ENCODE data around the gene CBARP. TPM values are rescaled to one million over a fixed set of nuclear protein-coding genes. Genes with fewer than 3 reads are reported as not detected.

The CBARP gene
- total and polyA plus RNA-seq, 8 donors: 0.55 to 2.5 (median 1.3) TPM

- peak overlapping the region; percentile 11 to 68 for H3K4me3 ChIP-seq
- H3K27ac ChIP-seq: peak overlapping the region; percentile 93 to 99
- peaks cover 7 to 38% of the 10 kb centered on the region in 2 donors for H3K36me3 ChIP-seq
- TF ChIP-seq, protein P1, sequence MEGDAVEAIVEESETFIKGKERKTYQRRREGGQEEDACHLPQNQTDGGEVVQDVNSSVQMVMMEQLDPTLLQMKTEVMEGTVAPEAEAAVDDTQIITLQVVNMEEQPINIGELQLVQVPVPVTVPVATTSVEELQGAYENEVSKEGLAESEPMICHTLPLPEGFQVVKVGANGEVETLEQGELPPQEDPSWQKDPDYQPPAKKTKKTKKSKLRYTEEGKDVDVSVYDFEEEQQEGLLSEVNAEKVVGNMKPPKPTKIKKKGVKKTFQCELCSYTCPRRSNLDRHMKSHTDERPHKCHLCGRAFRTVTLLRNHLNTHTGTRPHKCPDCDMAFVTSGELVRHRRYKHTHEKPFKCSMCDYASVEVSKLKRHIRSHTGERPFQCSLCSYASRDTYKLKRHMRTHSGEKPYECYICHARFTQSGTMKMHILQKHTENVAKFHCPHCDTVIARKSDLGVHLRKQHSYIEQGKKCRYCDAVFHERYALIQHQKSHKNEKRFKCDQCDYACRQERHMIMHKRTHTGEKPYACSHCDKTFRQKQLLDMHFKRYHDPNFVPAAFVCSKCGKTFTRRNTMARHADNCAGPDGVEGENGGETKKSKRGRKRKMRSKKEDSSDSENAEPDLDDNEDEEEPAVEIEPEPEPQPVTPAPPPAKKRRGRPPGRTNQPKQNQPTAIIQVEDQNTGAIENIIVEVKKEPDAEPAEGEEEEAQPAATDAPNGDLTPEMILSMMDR (IDR thresholded peaks at IDR 0.05): no peak
- H3K9me3 ChIP-seq: no peaks in the 10 kb centered on the region
- DNase-seq: peak in 2 of 4 donors; percentile 64 to 91
- H3K27me3 ChIP-seq: no peaks in the 10 kb centered on the region
- peaks cover 50 to 97% of the 10 kb centered on the region in 2 donors for H3K4me1 ChIP-seq
- intact Hi-C loops (cut with DNase I): no loop called here
- ATAC-seq: no peak
Observed at GRCh38 chr19:1259876-1260748, 22.3 kb upstream of the CBARP start.

DNA sequence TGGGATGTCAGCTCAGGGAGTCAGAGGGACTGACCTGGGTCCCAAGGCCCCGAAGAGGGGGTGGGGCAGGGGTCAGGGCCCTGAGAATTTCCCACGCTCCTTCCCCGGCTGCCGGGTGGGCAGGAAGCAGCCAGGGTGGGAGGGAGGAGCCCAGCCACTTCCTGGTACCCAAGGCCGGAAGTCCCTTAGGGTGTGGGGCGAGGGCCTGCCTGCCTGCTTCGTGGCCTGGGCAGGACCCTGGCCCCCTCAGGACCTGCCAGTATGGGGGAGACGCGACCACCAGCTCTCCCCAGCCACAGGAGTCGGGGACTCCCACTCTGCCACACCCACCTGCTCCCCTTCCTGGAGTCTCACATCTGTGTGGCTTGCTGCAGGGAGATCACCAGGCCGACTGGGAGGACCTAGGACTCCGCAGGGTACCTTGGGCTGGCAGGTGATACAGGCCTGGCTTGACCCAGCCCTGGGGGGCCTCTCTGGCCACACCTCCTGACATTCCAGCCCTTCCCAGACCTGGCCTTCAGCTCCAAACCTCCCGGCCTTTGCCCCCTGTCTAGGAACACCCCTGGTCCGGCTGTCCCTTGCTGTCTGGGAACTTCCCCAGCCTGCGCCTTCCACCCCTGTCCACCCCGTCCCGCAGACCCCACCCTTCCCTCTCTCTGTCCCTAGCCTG, 21.5 kb upstream of the CBARP start:
- Histone ChIP-seq H3K27me3 (no peaks in the 10 kb centered on the region), H3K27ac (peak overlapping the region; percentile 93 to 99), H3K4me3 (peak overlapping the region in 1 of 2 donors; percentile 68), H3K4me1 (peaks cover 50 to 97% of the 10 kb centered on the region in 2 donors), H3K36me3 (peaks cover 9 to 45% of the 10 kb centered on the region in 2 donors), H3K9me3 (no peaks in the 10 kb centered on the region)
- DNase-seq (peak in 2 of 4 donors; percentile 82 to 92), ATAC-seq (peak; percentile 4)
- TF ChIP-seq, protein P1 (IDR thresholded peaks at IDR 0.05): no peak
- intact Hi-C loops (cut with DNase I): no loop called here

DNA sequence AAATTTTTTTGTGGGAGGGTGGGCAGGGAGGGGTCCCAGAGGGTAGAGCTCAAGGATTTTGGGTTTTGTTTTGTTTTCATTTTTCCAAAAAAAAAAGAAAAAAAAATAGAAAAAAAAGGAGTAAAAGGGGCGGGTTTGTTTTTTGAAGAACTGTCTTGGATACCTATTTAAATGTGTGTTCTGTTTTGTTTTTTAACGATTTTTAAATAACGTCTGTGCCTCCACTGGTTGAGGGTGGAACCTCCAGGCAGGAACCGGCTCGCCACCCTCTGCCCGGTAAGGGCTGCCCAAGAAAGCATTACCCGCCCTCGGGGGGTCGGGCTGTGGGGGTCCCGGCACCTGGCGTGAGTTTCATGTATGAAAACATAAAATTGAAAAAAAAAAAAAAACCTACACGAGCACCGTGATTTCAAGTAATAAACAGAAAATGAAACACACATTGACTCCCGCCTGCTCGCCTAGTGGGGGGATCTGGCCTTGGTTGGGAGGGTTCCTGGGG, 21.0 kb upstream of the CBARP start:
- Histone ChIP-seq H3K4me3 (peak overlapping the region in 1 of 2 donors; percentile 68), H3K9me3 (no peaks in the 10 kb centered on the region), H3K27ac (peak overlapping the region; percentile 93 to 99), H3K36me3 (peaks cover 9 to 51% of the 10 kb centered on the region in 2 donors), H3K4me1 (peaks cover 55 to 99% of the 10 kb centered on the region in 2 donors), H3K27me3 (no peaks in the 10 kb centered on the region)
- DNase-seq (no peak), ATAC-seq (no peak)
- intact Hi-C loops (cut with DNase I): no loop called here
- TF ChIP-seq, protein P1 (IDR thresholded peaks at IDR 0.05): no peak

DNA sequence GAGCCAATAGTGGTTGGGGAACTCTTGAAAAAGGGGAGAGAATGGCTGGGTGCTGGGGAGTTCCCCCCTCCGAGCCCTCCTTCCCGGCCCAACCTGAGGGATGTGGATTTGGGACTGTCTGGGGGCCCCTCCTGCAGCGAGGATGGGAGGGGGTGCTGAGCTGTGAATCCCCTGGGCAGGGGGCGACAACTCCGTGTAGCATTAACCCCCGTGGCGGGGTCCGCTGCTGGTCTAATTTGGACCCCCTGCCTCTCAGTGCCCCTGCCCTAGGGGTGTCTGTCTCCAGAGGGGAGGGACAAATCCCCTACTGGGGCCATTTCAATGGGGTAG, 20.3 kb upstream of the CBARP start:
- H3K4me3 ChIP-seq: peak overlapping the region in 1 of 2 donors; percentile 68
- ATAC-seq: no peak
- H3K4me1 ChIP-seq: peaks cover 60 to 99% of the 10 kb centered on the region in 2 donors
- no peaks in the 10 kb centered on the region for H3K27me3 ChIP-seq
- peak overlapping the region; percentile 93 to 99 for H3K27ac ChIP-seq
- intact Hi-C loops (cut with DNase I): no loop called here
- TF ChIP-seq, protein P1 (IDR thresholded peaks at IDR 0.05): no peak
- no peaks in the 10 kb centered on the region for H3K9me3 ChIP-seq
- no peak for DNase-seq
- H3K36me3 ChIP-seq: peaks cover 9 to 56% of the 10 kb centered on the region in 2 donors

Measured in left lung (tissue), 10 donors.